ENCODE measurements around the gene PLD3. TPM values are rescaled to one million over a fixed set of nuclear protein-coding genes. Genes with fewer than 3 reads are reported as not detected.

The PLD3 gene
- total RNA-seq, 2 donors from 2014 or later: 177 to 240 TPM

GRCh38 chr19:40356681-40357595 lies 8.4 kb downstream of the PLD3 start:
- WGBS, 2 experiments (ENCODE audit: insufficient coverage in 1 of 2, insufficient read length in 1 of 2): 88 to 95% methylated on average over 2 to 6 of the region's 6 CpGs
- Mint-ChIP-seq H3K27me3 (ENCODE audit: insufficient read depth) (no peaks in the 10 kb centered on the region), H3K27ac (no peak overlapping the region), H3K9me3 (no peaks in the 10 kb centered on the region), H3K4me1 (no peaks in the 10 kb centered on the region), H3K36me3 (ENCODE audit: low read depth) (no peaks in the 10 kb centered on the region), H3K4me3 (no peak overlapping the region)
- no peak overlapping the region for H3K4me3 ChIP-seq (ENCODE audit: low read length)
- no peaks in the 10 kb centered on the region for H3K9me3 ChIP-seq (ENCODE audit: control insufficient read depth, low read length)
- no peaks in the 10 kb centered on the region for H3K36me3 ChIP-seq (ENCODE audit: control insufficient read depth, insufficient read depth, low read length)
- no peak overlapping the region for H3K9ac ChIP-seq (ENCODE audit: extremely low read depth, low read length, poor library complexity, severe bottlenecking)
- no peak for DNase-seq
- no peaks in the 10 kb centered on the region for H3K4me1 ChIP-seq (ENCODE audit: control insufficient read depth, insufficient read depth, low read length)
- H3K27ac ChIP-seq (ENCODE audit: low read depth, low read length): no peak overlapping the region
- no peaks in the 10 kb centered on the region for H3K27me3 ChIP-seq (ENCODE audit: control insufficient read depth, insufficient read depth, low read length, poor library complexity, severe bottlenecking)
- TF ChIP-seq CTCF (conservative IDR thresholded peaks at IDR 0.05): no peak

GRCh38 chr19:40357640-40358039 lies 9.1 kb downstream of the PLD3 start:
- H3K36me3 ChIP-seq (ENCODE audit: control insufficient read depth, insufficient read depth, low read length): no peaks in the 10 kb centered on the region
- no peak overlapping the region for H3K27ac ChIP-seq (ENCODE audit: low read depth, low read length)
- Mint-ChIP-seq H3K27me3 (ENCODE audit: insufficient read depth) (no peaks in the 10 kb centered on the region), H3K27ac (no peak overlapping the region), H3K9me3 (no peaks in the 10 kb centered on the region), H3K36me3 (ENCODE audit: low read depth) (peaks cover 5% of the 10 kb centered on the region), H3K4me1 (no peaks in the 10 kb centered on the region), H3K4me3 (no peak overlapping the region)
- no peak overlapping the region for H3K9ac ChIP-seq (ENCODE audit: extremely low read depth, low read length, poor library complexity, severe bottlenecking)
- WGBS, 2 experiments (ENCODE audit: insufficient coverage in 1 of 2, insufficient read length in 1 of 2): 88 to 89% methylated on average over 1 to 3 of the region's 3 CpGs
- H3K4me1 ChIP-seq (ENCODE audit: control insufficient read depth, insufficient read depth, low read length): no peaks in the 10 kb centered on the region
- no peaks in the 10 kb centered on the region for H3K9me3 ChIP-seq (ENCODE audit: control insufficient read depth, low read length)
- H3K27me3 ChIP-seq (ENCODE audit: control insufficient read depth, insufficient read depth, low read length, poor library complexity, severe bottlenecking): no peaks in the 10 kb centered on the region
- TF ChIP-seq CTCF (conservative IDR thresholded peaks at IDR 0.05): no peak
- no peak overlapping the region for H3K4me3 ChIP-seq (ENCODE audit: low read length)
- no peak for DNase-seq

GRCh38 chr19:40358773-40359172 lies 10.3 kb downstream of the PLD3 start:
- Histone ChIP-seq H3K4me3 (ENCODE audit: low read length) (no peak overlapping the region), H3K27me3 (ENCODE audit: control insufficient read depth, insufficient read depth, low read length, poor library complexity, severe bottlenecking) (no peaks in the 10 kb centered on the region), H3K4me1 (ENCODE audit: control insufficient read depth, insufficient read depth, low read length) (no peaks in the 10 kb centered on the region), H3K9ac (ENCODE audit: extremely low read depth, low read length, poor library complexity, severe bottlenecking) (no peak overlapping the region), H3K36me3 (ENCODE audit: control insufficient read depth, insufficient read depth, low read length) (no peaks in the 10 kb centered on the region), H3K27ac (ENCODE audit: low read depth, low read length) (no peak overlapping the region), H3K9me3 (ENCODE audit: control insufficient read depth, low read length) (no peaks in the 10 kb centered on the region)
- no peak for DNase-seq
- H3K27ac Mint-ChIP-seq: no peak overlapping the region
- no peak overlapping the region for H3K4me3 Mint-ChIP-seq
- WGBS, 2 experiments (ENCODE audit: insufficient coverage in 1 of 2, insufficient read length in 1 of 2): 100% methylated on average over 1 to 2 of the region's 5 CpGs
- TF ChIP-seq CTCF (conservative IDR thresholded peaks at IDR 0.05): no peak
- peaks cover 5% of the 10 kb centered on the region for H3K36me3 Mint-ChIP-seq (ENCODE audit: low read depth)
- H3K27me3 Mint-ChIP-seq (ENCODE audit: insufficient read depth): no peaks in the 10 kb centered on the region
- no peaks in the 10 kb centered on the region for H3K4me1 Mint-ChIP-seq
- H3K9me3 Mint-ChIP-seq: no peaks in the 10 kb centered on the region
